Measurements from ENCODE around the gene CD3D.
A peak's percentile ranks its signal among the peaks of the same experiment; 100 is the strongest.

The CD3D gene

DNA sequence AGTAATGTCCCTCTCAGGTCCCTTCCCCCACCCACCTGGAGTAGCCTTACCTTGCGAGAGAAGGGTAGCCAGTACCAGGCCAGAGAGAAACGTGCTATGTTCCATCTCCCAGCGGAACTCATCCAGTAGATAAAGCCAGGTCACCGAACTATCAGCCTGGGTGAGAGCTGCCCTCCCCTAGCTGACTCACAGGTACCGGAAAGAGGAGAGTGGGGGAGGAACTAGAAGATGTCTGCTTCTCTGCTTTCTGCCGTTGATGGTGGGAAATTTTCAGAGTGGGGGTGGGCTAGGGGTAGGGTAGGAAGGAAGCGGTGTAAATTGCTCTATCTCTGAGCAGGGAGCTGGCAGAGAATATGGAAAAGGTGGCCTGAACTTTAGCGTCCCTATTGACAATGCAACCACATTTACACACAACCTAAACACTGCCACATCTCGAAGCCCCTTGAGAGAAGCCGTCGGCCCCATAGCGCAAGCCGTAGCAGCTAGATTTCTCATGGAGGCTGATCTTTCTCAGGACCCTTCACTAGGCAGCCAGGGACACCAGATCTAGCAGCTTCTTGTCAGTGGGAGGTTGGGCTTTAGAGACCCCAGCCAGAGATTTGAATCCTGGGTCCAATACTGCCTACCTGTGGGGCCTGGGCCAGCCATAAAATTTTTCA lies at the start of gene CD3D:
TSS of gene CD3D (minus strand) at position 203 of the 659 bp plus-strand sequence. CDS start at position 105, 98 bp downstream.
- Mint-ChIP-seq H3K4me3 (peak within 1 kb of the TSS; percentile 89), H3K36me3 (ENCODE audit: low read depth) (peaks cover 60% of the 10 kb centered on the region), H3K4me1 (ENCODE audit: low read depth) (peaks cover 63% of the 10 kb centered on the region), H3K9me3 (no peaks in the 10 kb centered on the region), H3K27me3 (no peaks in the 10 kb centered on the region), H3K27ac (peak within 1 kb of the TSS; percentile 98)

DNA sequence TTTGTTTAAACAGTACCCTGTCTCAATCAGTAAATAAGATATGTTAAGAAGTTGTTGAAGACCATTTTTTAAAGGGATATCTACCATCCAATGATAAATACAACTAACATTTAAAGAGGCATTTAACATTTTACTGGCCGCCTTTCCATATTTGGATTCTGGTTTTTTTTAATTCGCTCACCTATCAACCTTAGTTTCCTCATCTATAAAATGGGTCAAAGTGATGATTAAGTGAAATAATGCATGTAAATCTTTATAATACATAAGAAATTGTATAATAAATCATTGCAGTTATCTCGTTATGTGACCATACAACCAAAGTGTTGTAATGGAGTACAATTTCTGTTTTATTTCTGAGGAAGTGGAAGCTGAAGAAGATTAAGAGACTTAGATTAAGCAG lies 41.2 kb upstream of the CD3D start:
- H3K4me3 Mint-ChIP-seq: no peak overlapping the region
- no peaks in the 10 kb centered on the region for H3K9me3 Mint-ChIP-seq
- peaks cover 76% of the 10 kb centered on the region for H3K36me3 Mint-ChIP-seq (ENCODE audit: low read depth)
- no peak overlapping the region for H3K27ac Mint-ChIP-seq
- H3K4me1 Mint-ChIP-seq (ENCODE audit: low read depth): no peaks in the 10 kb centered on the region
- no peaks in the 10 kb centered on the region for H3K27me3 Mint-ChIP-seq

DNA sequence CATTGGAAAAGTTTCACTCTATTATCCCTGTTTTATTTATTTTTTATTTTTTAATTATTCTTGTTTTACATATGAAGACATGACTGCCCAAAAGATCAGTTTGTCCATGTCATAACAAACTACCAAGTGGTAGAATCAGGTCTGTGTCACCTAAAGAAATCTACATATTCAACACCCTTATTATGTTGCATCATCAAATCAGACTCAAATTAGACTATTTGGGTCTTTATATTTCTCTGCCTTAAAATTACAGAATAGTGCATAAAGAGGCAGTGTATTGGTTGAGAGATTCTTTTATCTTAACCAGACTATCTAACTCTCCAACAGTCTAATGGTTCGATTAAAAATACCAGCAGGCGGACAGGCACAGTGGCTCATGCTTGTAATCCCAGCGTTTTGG lies 40.4 kb upstream of the CD3D start:
- Mint-ChIP-seq H3K4me1 (ENCODE audit: low read depth) (no peaks in the 10 kb centered on the region), H3K27ac (no peak overlapping the region)

DNA sequence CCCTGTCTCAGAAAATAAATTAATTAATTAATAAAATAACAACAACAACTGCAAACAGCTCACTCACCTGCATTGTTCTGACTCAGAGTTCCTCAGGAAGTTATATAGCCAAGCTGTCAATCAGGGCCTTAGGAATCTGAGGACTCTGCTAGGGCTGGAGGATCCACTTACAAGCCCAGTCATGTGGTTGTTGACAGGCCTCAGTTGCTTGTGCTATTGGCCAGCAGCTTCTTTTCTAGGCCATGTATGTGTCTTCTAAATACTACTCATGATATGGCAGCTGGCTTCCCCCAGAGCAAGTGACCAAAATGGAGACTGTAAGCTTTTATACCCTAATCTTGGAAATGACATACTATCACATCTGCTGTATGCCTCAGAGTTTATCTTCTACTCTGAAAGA lies 38.1 kb upstream of the CD3D start:
- Mint-ChIP-seq H3K27me3 (no peaks in the 10 kb centered on the region), H3K4me1 (ENCODE audit: low read depth) (no peaks in the 10 kb centered on the region), H3K27ac (no peak overlapping the region), H3K4me3 (no peak overlapping the region), H3K9me3 (no peaks in the 10 kb centered on the region), H3K36me3 (ENCODE audit: low read depth) (peaks cover 72% of the 10 kb centered on the region)

More for the DNA sequence above, 40.4 kb upstream of the CD3D start:
- Mint-ChIP-seq H3K4me3 (no peak overlapping the region), H3K9me3 (no peaks in the 10 kb centered on the region), H3K27me3 (no peaks in the 10 kb centered on the region), H3K36me3 (ENCODE audit: low read depth) (peaks cover 81% of the 10 kb centered on the region)

DNA sequence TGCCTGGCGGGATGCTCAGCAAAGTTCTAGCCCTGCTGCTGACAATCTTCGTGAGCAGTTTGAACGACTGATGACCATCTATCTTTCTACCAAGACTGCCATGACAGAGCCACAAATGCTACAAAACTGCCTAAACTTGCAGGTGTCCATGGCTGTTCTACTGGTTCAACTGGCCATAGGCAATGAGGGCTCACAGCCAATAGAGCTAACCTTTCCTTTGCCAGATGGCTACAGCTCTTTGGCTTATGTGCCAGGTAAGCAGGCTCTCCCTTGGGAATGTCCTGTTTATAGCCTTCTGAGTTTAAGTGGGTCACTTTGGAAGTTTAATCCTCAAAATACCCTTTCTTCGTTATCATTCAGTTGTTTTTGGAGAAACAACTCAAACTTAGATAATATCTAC lies 37.0 kb upstream of the CD3D start:
- no peaks in the 10 kb centered on the region for H3K27me3 Mint-ChIP-seq
- no peak overlapping the region for H3K27ac Mint-ChIP-seq
- H3K4me1 Mint-ChIP-seq (ENCODE audit: low read depth): no peaks in the 10 kb centered on the region
- peaks cover 69% of the 10 kb centered on the region for H3K36me3 Mint-ChIP-seq (ENCODE audit: low read depth)
- H3K4me3 Mint-ChIP-seq: no peak overlapping the region
- no peaks in the 10 kb centered on the region for H3K9me3 Mint-ChIP-seq

DNA sequence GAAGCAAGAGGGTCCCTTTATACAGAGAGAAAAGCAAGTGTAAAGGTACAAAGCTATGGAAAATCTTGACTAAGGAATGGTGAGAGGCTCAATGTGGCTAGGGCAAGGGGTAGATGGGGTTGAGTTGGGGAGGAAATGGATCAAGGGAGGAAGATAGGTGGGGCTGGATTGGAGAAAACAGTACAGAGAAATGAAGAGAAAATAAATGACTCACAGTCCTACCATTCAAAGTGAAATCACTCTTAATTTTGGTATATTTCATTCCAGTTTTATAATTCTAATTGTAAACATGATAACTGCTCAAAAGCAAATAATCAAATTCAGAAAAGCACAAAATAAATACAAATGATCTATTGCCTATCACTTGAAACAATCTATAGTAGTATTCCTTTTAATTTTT lies 33.5 kb upstream of the CD3D start:
- peak overlapping the region; percentile 66 for H3K27ac Mint-ChIP-seq
- no peaks in the 10 kb centered on the region for H3K27me3 Mint-ChIP-seq
- H3K4me3 Mint-ChIP-seq: no peak overlapping the region

DNA sequence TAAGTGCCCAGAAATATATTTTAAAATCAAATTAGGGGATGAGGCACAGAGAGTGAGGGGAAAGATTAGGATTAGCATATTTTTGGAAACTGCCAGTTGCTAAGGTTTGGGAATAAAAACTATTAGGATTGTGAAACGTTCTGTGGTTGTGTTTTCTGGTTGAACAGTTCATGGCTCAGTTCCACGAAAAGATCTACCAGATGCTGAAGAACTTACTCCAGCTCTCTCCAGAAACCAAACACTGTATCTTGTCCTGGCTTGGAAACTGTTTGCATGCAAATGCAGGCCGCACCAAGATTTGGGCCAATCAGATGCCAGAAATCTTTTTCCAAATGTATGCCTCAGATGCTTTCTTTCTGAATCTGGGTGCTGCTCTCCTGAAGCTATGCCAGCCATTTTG lies 32.2 kb upstream of the CD3D start:
- Mint-ChIP-seq H3K4me1 (ENCODE audit: low read depth) (no peaks in the 10 kb centered on the region), H3K36me3 (ENCODE audit: low read depth) (peaks cover 80% of the 10 kb centered on the region), H3K27ac (no peak overlapping the region)

More for the DNA sequence above, 33.5 kb upstream of the CD3D start:
- Mint-ChIP-seq H3K36me3 (ENCODE audit: low read depth) (peaks cover 79% of the 10 kb centered on the region), H3K4me1 (ENCODE audit: low read depth) (no peaks in the 10 kb centered on the region), H3K9me3 (no peaks in the 10 kb centered on the region)

DNA sequence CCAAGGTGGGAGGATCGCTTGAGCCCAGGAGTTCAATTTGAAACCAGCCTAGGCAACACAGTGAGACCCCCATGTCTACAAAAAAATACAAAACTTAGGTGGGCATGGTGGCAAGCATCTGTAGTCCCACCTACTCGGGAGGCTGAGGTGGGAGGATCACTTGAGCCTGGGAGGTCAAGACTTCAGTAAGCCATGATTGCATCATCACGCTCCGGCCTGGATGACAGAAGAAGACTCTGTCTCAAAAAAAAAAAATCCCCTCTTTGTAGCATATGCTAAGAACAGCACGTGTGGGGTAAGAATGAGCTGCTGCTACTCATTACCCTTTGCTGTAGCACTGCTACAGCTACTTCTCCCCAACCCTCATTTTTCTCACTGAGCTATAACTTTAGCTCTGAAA lies 31.4 kb upstream of the CD3D start:
- Mint-ChIP-seq H3K9me3 (no peaks in the 10 kb centered on the region), H3K27me3 (no peaks in the 10 kb centered on the region), H3K4me1 (ENCODE audit: low read depth) (no peaks in the 10 kb centered on the region), H3K27ac (peak overlapping the region; percentile 15), H3K36me3 (ENCODE audit: low read depth) (peaks cover 81% of the 10 kb centered on the region), H3K4me3 (no peak overlapping the region)

More for the DNA sequence above, 32.2 kb upstream of the CD3D start:
- Mint-ChIP-seq H3K27me3 (no peaks in the 10 kb centered on the region), H3K4me3 (no peak overlapping the region), H3K9me3 (no peaks in the 10 kb centered on the region)

DNA sequence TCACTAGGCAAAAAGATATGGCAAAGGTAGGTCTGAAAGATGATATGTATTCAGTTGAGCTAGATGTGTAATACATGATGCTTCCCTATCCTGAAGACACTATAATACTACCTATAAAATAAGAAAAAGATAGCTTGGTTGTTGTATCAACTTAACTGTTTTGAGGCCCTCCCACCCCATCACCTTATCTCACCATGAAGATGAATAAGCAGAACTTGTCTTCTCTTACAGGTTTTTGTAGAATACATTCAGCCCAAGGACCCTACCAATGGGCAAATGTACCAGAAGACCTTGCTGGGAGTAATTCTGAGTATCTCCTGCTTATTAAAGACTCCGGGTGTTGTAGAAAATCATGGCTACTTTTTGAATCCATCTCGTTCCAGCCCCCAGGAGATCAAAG lies 30.8 kb upstream of the CD3D start:
- no peak overlapping the region for H3K4me3 Mint-ChIP-seq
- peaks cover 82% of the 10 kb centered on the region for H3K36me3 Mint-ChIP-seq (ENCODE audit: low read depth)
- H3K9me3 Mint-ChIP-seq: no peaks in the 10 kb centered on the region
- no peaks in the 10 kb centered on the region for H3K4me1 Mint-ChIP-seq (ENCODE audit: low read depth)
- H3K27ac Mint-ChIP-seq: no peak overlapping the region
- H3K27me3 Mint-ChIP-seq: no peaks in the 10 kb centered on the region

DNA sequence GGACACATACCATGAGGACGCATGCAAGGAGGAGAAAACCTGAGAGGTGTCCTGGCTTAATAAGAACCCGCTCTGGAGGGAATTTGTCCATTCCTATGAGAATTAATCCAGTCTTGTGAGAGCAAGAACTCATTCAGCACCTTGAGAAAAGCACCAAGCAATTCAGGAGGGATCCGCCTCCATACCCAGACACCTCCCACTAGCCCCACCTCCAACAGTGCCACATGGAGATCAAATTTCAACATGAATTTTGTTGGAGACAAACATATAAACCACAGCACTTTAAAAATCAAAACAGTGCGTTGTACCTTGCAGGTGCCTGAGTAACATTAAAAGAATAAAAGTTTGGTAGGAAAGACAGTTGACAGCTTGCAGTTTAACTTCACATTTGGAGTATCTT lies 28.3 kb upstream of the CD3D start:
- Mint-ChIP-seq H3K36me3 (ENCODE audit: low read depth) (peaks cover 86% of the 10 kb centered on the region), H3K4me1 (ENCODE audit: low read depth) (no peaks in the 10 kb centered on the region)

DNA sequence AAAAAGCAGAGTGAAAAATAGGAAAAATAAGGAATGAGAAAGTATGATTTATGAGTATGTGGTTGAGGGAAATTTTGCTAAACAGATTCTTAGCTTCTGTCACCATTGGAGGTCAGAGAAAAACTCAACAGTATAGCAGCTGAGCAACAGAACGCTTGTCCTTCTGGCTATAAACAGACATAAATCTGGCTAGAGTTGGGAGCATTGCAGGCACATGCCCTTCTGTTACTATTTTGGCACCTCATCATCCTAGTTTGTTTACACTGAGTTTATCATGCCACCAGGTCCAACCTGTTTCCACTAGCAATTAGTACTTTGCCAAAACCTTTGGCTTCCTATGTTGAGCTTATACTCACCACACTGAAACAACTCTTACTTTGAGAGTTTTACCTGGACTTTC lies 23.8 kb upstream of the CD3D start:
- peaks cover 83% of the 10 kb centered on the region for H3K36me3 Mint-ChIP-seq (ENCODE audit: low read depth)
- peaks cover 27% of the 10 kb centered on the region for H3K4me1 Mint-ChIP-seq (ENCODE audit: low read depth)
- no peaks in the 10 kb centered on the region for H3K27me3 Mint-ChIP-seq
- no peaks in the 10 kb centered on the region for H3K9me3 Mint-ChIP-seq
- H3K27ac Mint-ChIP-seq: no peak overlapping the region
- H3K4me3 Mint-ChIP-seq: no peak overlapping the region

More for the DNA sequence above, 28.3 kb upstream of the CD3D start:
- no peaks in the 10 kb centered on the region for H3K27me3 Mint-ChIP-seq
- no peaks in the 10 kb centered on the region for H3K9me3 Mint-ChIP-seq
- no peak overlapping the region for H3K4me3 Mint-ChIP-seq
- no peak overlapping the region for H3K27ac Mint-ChIP-seq

DNA sequence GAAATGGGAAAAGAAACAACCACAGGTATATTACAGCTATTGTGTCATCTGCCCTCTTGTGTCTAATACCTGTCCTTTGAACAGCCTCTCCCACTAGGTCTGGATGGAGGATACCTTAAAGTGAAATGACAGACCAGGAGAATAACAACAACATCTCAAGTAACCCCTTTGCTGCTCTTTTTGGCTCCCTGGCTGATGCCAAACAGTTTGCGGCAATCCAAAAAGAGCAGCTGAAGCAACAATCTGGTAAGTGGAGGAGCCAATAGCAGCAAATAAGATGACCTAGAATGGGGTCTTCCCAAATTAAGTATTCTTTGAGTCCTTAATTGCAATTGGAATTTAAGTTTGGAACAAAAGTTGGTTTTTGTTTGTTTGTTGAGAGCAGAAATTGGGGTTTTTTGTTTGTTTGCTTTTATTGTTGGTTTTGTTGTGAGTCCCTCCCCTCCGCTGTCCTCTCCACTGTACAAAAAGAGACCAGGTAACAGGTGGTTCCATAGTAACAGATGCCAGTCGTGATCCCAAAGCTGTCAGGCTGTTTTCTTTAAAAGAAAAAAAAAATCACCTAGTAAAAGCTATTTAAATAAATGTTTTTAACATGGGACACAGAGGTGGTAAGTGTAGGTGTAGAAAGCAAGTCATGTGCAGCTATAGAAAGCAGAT lies 22.6 kb upstream of the CD3D start:
- no peaks in the 10 kb centered on the region for H3K9me3 Mint-ChIP-seq
- no peak overlapping the region for H3K27ac Mint-ChIP-seq
- no peaks in the 10 kb centered on the region for H3K27me3 Mint-ChIP-seq
- H3K36me3 Mint-ChIP-seq (ENCODE audit: low read depth): peaks cover 74% of the 10 kb centered on the region
- no peak overlapping the region for H3K4me3 Mint-ChIP-seq
- H3K4me1 Mint-ChIP-seq (ENCODE audit: low read depth): peaks cover 39% of the 10 kb centered on the region

DNA sequence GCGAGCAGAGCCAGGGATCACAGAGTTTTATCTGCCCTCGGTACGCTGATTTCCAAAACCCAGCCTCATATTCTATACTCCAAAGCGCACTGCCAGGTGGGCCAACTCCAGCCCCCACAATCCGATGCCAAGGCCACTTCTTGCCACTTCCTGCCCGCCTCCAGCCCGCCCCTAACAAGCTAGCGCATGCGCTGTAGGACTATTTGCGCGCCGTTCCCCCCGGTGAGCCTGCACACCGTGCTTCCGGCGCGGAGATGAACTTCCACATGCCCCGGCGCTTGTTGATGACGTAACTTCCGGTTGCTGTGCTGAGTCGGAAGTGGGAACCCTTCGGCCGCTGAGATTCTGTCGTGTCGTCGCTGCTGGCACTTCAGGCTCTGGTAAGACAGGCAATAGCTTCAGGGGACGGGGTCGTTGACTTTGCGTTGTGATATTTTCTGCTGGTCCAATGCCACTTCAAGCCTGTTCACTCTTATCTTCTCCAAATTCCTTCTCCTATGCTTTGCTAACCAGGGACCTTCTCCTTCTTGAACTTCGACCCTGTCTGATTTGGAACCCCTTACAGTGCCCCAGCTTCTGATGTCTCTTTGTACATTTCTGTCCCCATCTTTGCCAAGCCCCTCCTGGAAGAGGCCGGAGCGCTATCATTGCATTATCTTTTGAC lies 16.9 kb upstream of the CD3D start, which contains the start of gene UBE4A:
TSS of gene UBE4A (plus strand) at position 306 of the 664 bp plus-strand sequence. CDS start 5,481 bp downstream, outside the sequence.
- H3K27me3 Mint-ChIP-seq: no peaks in the 10 kb centered on the region
- peak within 1 kb of the TSS; percentile 94 for H3K27ac Mint-ChIP-seq
- H3K36me3 Mint-ChIP-seq (ENCODE audit: low read depth): peaks cover 31% of the 10 kb centered on the region
- H3K4me3 Mint-ChIP-seq: peak within 1 kb of the TSS; percentile 95
- H3K4me1 Mint-ChIP-seq (ENCODE audit: low read depth): peaks cover 51% of the 10 kb centered on the region
- H3K9me3 Mint-ChIP-seq: no peaks in the 10 kb centered on the region

DNA sequence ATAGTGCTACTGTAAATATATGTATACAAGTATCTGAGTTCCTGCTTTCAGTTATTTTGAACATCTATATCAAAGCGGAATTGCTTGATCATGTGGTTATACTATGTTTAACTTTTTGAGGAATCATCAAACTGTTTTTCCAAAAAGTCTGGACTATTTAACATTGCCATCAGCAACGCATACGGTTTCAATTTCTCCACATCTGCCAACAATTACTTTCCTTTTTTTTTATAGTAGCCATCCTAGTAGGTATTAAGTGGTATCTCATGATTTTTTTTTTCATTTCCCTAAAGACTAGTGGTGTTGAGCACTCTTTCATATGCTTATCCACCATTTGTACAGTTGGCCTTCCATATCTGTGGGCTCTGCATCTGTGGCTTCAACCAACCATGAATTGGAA lies 15.6 kb upstream of the CD3D start:
- peak overlapping the region; percentile 38 for H3K27ac Mint-ChIP-seq
- no peaks in the 10 kb centered on the region for H3K9me3 Mint-ChIP-seq
- peaks cover 24% of the 10 kb centered on the region for H3K36me3 Mint-ChIP-seq (ENCODE audit: low read depth)
- H3K4me3 Mint-ChIP-seq: no peak overlapping the region
- H3K27me3 Mint-ChIP-seq: no peaks in the 10 kb centered on the region
- H3K4me1 Mint-ChIP-seq (ENCODE audit: low read depth): peaks cover 48% of the 10 kb centered on the region

DNA sequence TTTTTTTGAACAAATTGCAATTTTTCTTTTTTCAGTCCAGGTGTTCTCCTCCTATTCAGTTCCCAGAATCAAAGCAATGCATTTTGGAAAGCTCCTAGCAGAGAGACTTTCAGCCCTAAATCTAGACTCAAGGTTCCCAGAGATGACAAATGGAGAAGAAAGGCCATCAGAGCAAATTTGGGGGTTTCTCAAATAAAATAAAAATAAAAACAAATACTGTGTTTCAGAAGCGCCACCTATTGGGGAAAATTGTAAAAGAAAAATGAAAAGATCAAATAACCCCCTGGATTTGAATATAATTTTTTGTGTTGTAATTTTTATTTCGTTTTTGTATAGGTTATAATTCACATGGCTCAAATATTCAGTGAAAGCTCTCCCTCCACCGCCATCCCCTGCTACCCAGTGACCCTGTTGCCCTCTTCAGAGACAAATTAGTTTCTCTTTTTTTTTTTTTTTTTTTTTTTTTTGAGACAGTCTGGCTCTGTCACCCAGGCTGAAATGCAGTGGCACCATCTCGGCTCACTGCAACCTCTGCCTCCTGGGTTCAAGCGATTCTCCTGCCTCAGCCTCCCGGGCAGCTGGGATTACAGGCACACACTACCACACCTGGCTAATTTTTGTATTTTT lies 10.7 kb upstream of the CD3D start:
- H3K9me3 Mint-ChIP-seq: no peaks in the 10 kb centered on the region

More for the DNA sequence above, 10.7 kb upstream of the CD3D start:
- Mint-ChIP-seq H3K4me3 (no peak overlapping the region), H3K27me3 (no peaks in the 10 kb centered on the region), H3K4me1 (ENCODE audit: low read depth) (peaks cover 25% of the 10 kb centered on the region), H3K27ac (peak overlapping the region; percentile 72), H3K36me3 (ENCODE audit: low read depth) (peaks cover 45% of the 10 kb centered on the region)

Measured in stimulated activated naive CD8-positive, alpha-beta T cell treated with anti-CD3 and anti-CD28 coated beads, Interleukin-15, Interleukin-2, amounts not matched to agents 100 ng/mL and 50 ng/mL, for 24 hours (primary cell).